Panc1 (cell line): ENCODE data around the gene CSK.

Experiments used
- POLR2AphosphoS5 ChIP-seq: IDR thresholded peaks from 2 replicates; pipeline ENCODE4 v1.6.1; 2012; ENCODE audit warnings: mild to moderate bottlenecking, low read depth, low read length, moderate library complexity
- SIN3A ChIP-seq: IDR thresholded peaks from 2 replicates; pipeline ENCODE4 v1.6.1; 2012; ENCODE audit warnings: low read depth, mild to moderate bottlenecking, low read length, moderate library complexity, borderline replicate concordance; ENCODE audit not compliant: insufficient read depth
- TCF7L2 ChIP-seq: IDR thresholded peaks from 2 replicates; pipeline ENCODE4 v1.6.1; 2011; ENCODE audit warnings: mild to moderate bottlenecking, low read depth, low read length, inconsistent platforms
- TF ChIP-seq, protein P1 (sequence below): fragments of 450-650 bp; IDR thresholded peaks from 2 replicates; pipeline ENCODE4 v1.5.1; 2017; ENCODE audit warnings: mild to moderate bottlenecking
- TF ChIP-seq, protein P2 (sequence below), 2 experiments: IDR thresholded peaks; 2 replicates each; pipeline ENCODE4 v1.6.1; 2011 to 2012; ENCODE audit warnings: low read depth in 2 of 2, control low read depth in 1 of 2, low read length in 1 of 2, mild to moderate bottlenecking in 1 of 2, moderate library complexity in 1 of 2; ENCODE audit not compliant: insufficient read depth in 1 of 2

- no peak for TF ChIP-seq SIN3A
- TF ChIP-seq, protein P1, sequence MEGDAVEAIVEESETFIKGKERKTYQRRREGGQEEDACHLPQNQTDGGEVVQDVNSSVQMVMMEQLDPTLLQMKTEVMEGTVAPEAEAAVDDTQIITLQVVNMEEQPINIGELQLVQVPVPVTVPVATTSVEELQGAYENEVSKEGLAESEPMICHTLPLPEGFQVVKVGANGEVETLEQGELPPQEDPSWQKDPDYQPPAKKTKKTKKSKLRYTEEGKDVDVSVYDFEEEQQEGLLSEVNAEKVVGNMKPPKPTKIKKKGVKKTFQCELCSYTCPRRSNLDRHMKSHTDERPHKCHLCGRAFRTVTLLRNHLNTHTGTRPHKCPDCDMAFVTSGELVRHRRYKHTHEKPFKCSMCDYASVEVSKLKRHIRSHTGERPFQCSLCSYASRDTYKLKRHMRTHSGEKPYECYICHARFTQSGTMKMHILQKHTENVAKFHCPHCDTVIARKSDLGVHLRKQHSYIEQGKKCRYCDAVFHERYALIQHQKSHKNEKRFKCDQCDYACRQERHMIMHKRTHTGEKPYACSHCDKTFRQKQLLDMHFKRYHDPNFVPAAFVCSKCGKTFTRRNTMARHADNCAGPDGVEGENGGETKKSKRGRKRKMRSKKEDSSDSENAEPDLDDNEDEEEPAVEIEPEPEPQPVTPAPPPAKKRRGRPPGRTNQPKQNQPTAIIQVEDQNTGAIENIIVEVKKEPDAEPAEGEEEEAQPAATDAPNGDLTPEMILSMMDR = no peak
- no peak for TF ChIP-seq POLR2AphosphoS5
- TF ChIP-seq, protein P2, sequence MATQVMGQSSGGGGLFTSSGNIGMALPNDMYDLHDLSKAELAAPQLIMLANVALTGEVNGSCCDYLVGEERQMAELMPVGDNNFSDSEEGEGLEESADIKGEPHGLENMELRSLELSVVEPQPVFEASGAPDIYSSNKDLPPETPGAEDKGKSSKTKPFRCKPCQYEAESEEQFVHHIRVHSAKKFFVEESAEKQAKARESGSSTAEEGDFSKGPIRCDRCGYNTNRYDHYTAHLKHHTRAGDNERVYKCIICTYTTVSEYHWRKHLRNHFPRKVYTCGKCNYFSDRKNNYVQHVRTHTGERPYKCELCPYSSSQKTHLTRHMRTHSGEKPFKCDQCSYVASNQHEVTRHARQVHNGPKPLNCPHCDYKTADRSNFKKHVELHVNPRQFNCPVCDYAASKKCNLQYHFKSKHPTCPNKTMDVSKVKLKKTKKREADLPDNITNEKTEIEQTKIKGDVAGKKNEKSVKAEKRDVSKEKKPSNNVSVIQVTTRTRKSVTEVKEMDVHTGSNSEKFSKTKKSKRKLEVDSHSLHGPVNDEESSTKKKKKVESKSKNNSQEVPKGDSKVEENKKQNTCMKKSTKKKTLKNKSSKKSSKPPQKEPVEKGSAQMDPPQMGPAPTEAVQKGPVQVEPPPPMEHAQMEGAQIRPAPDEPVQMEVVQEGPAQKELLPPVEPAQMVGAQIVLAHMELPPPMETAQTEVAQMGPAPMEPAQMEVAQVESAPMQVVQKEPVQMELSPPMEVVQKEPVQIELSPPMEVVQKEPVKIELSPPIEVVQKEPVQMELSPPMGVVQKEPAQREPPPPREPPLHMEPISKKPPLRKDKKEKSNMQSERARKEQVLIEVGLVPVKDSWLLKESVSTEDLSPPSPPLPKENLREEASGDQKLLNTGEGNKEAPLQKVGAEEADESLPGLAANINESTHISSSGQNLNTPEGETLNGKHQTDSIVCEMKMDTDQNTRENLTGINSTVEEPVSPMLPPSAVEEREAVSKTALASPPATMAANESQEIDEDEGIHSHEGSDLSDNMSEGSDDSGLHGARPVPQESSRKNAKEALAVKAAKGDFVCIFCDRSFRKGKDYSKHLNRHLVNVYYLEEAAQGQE (IDR thresholded peaks at IDR 0.05; ENCODE audit: insufficient read depth in 1 of 2, low read depth in 2 of 2, low read length in 1 of 2) = no peak
- TF ChIP-seq TCF7L2 = no peak
These were observed 40.4 kb downstream of the CSK start for GRCh38 chr15:74822233-74822632.
